ENCODE measurements around the gene GRK5. TPM values are rescaled to one million over a fixed set of nuclear protein-coding genes. Genes with fewer than 3 reads are reported as not detected.
A peak's percentile ranks its signal among the peaks of the same experiment; 100 is the strongest.

GRK5 gene
- total and polyA plus RNA-seq, 12 donors = 9.3 to 96.4 (median 21.5) TPM

- H3K9me3 ChIP-seq (replicated peaks in 1 of 3) = no peaks in the 10 kb centered on the region
- H3K4me1 ChIP-seq (replicated peaks in 1 of 2) = no peaks in the 10 kb centered on the region
- DNase-seq = peak in 2 of 7 donors; percentile 38 to 50
- no peaks in the 10 kb centered on the region for H3K36me3 ChIP-seq (replicated peaks in 1 of 2)
- TF ChIP-seq POLR2A (IDR thresholded peaks at IDR 0.05) (no peak), CTCF (IDR thresholded peaks at IDR 0.05) (peak in 4 of 6 experiments; percentile 17 to 35 (median 31))
- intact Hi-C loops (cut with DNase I) = loop anchor here in 1 of 2 donors (2.0 kb wide), 1 partner anchor 246 kb away; no protein-coding TSS in a partner anchor
- no peak overlapping the region for H3K27ac ChIP-seq
- WGBS, 4 donors = 37 to 60% (median 50%) methylated on average over 7 of the region's 7 CpGs
- H3K4me3 ChIP-seq = no peak overlapping the region
- H3K27me3 ChIP-seq = no peaks in the 10 kb centered on the region
Measured at GRCh38 chr10:119198438-119198837, 8.9 kb upstream of the GRK5 start.

GRCh38 chr10:119199231-119199992 lies 8.0 kb upstream of the GRK5 start:
- intact Hi-C loops (cut with DNase I) = loop anchor here in 1 of 2 donors (2.0 kb wide), 1 partner anchor 245 kb away; no protein-coding TSS in a partner anchor
- 31 to 45% (median 38%) methylated on average over 9 of the region's 9 CpGs for WGBS, 4 donors
- no peaks in the 10 kb centered on the region for H3K36me3 ChIP-seq (replicated peaks in 1 of 2)
- no peaks in the 10 kb centered on the region for H3K27me3 ChIP-seq
- H3K4me3 ChIP-seq = no peak overlapping the region
- no peak overlapping the region for H3K27ac ChIP-seq
- DNase-seq = peak; percentile 66 to 86 (median 76)
- TF ChIP-seq CTCF (IDR thresholded peaks at IDR 0.05) = peak; percentile 46 to 85 (median 76)
- no peak for TF ChIP-seq POLR2A (IDR thresholded peaks at IDR 0.05)
- H3K9me3 ChIP-seq (replicated peaks in 1 of 3) = no peaks in the 10 kb centered on the region
- H3K4me1 ChIP-seq (replicated peaks in 1 of 2) = no peaks in the 10 kb centered on the region

GRCh38 chr10:119201233-119201632 lies 6.1 kb upstream of the GRK5 start:
- no peak for TF ChIP-seq POLR2A (IDR thresholded peaks at IDR 0.05)
- TF ChIP-seq CTCF (IDR thresholded peaks at IDR 0.05) = no peak
- Histone ChIP-seq H3K36me3 (replicated peaks in 1 of 2) (no peaks in the 10 kb centered on the region), H3K9me3 (replicated peaks in 1 of 3) (no peaks in the 10 kb centered on the region), H3K4me3 (no peak overlapping the region), H3K27ac (no peak overlapping the region), H3K4me1 (replicated peaks in 1 of 2) (peaks cover 2 to 4% of the 10 kb centered on the region in 2 donors), H3K27me3 (no peaks in the 10 kb centered on the region)
- 33 to 64% (median 53%) methylated on average over 1 of the region's 1 CpG for WGBS, 4 donors
- intact Hi-C loops (cut with DNase I) = loop anchor here (5.0 to 10.0 kb wide), 3 partner anchors 216 to 404 kb away; no protein-coding TSS in a partner anchor
- DNase-seq = no peak

GRCh38 chr10:119203006-119203405 lies 4.4 kb upstream of the GRK5 start:
- no peak for DNase-seq
- no peaks in the 10 kb centered on the region for H3K27me3 ChIP-seq
- H3K27ac ChIP-seq = no peak overlapping the region
- peaks cover 2 to 8% of the 10 kb centered on the region in 2 donors for H3K4me1 ChIP-seq (replicated peaks in 1 of 2)
- TF ChIP-seq CTCF (IDR thresholded peaks at IDR 0.05) (no peak), POLR2A (IDR thresholded peaks at IDR 0.05) (no peak)
- 64 to 71% (median 68%) methylated on average over 4 of the region's 4 CpGs for WGBS, 4 donors
- no peak overlapping the region for H3K4me3 ChIP-seq
- H3K9me3 ChIP-seq (replicated peaks in 1 of 3) = no peaks in the 10 kb centered on the region
- H3K36me3 ChIP-seq (replicated peaks in 1 of 2) = no peaks in the 10 kb centered on the region
- intact Hi-C loops (cut with DNase I) = loop anchor here (5.0 to 10.0 kb wide), 3 partner anchors 214 to 402 kb away; no protein-coding TSS in a partner anchor
